Stimulated activated CD4-positive, alpha-beta T cell treated with anti-CD3 and anti-CD28 coated beads, Interleukin-12 subunit alpha, Interleukin-12 subunit beta, amount 100 ng/mL, for 4 hours (primary cell): ENCODE measurements around the gene JPT2.

Experiments used
- DNase-seq: peaks from one replicate; pipeline ENCODE4 v3.0.0-alpha.2; 2020

Gene JPT2

DNA sequence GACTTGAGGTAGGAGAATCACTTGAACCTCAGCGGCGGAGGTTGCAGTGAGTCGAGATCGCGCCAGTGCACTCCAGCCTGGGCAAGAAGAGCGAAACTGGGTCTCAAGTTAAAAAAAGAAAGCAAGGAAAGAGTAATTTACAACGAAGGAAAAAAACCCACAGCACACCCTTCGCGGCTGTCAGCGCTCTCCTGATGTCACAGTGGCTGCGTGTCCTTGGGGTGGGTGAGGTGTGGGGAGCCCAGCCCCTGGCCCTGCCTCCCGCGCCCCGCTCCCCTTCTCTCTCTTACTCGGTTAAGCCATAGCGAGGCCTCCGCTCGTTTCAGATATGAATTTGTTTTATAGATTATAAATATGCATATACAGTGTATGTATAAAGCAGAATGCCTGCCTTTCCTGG, 740 bp upstream of the JPT2 start:
- DNase-seq = no peak

DNA sequence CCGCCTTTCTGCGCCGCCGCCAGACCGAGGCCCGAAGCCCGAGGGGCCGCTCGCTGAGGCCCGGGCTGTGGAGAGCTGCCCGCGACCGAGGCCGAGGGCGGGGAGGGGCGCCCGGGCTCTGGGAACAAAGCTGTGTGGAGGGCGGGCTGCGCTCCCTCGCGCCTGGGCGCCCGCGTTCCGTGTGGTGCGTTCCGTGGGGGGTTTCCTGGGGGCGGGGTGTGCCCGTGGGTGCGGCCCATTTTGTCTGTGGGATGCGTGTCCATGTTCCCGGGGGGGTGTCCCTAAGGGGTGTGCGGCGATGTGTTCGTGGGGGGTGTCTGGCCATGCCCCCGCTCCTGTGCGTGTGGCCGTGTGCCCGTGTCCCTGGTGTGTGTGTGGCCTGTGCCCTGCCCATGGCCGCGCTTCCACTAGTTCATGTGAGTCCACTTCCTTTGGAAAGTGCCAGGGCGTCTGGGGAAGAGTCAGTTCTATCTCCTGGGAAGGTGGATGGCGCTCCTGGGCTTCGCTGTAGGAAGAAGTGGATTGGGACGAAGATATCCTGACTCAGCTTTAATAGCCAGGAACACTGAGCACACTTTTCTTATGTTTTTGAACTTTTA, 520 bp downstream of the JPT2 start:
- DNase-seq = peak; percentile 44

DNA sequence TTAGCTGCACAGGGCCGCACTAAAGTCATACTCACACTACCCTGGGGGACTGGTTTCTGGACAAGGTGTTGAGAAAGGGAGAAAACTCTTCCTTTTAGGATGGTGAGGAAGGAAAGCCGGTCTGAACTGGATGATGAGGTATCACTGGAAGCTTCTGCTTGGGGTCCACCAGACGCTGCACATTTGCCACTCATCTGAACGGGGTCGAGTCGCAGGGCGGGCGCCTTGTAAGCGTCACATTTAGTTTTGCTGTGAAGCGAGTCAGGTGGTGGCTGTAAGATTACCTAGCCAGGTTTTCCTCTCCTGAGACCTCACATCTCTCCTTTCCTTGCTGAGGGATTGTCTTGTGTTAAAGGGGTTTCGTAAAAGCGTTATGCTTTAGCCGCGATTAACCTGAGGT, 2.3 kb downstream of the JPT2 start:
- DNase-seq = no peak

DNA sequence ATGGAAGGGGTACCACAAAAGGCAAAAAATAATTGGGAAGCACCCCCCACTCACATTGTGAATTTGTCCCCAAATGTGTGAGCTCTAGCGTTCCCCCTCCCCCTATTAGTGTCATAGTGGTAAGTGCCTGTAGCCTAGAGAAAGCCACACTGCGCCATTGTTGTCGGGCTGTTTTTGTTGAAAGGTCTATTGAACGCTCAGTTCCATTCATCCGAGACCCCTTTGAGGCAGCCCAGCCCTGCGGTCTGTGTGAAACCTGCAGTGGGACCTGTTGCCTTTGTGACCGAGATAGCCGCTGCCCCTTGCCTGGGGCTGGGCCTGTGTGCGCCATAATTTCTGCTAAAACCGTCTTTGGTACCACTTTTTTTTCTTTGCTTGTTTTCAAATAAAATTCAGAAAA, 3.0 kb downstream of the JPT2 start:
- no peak for DNase-seq

DNA sequence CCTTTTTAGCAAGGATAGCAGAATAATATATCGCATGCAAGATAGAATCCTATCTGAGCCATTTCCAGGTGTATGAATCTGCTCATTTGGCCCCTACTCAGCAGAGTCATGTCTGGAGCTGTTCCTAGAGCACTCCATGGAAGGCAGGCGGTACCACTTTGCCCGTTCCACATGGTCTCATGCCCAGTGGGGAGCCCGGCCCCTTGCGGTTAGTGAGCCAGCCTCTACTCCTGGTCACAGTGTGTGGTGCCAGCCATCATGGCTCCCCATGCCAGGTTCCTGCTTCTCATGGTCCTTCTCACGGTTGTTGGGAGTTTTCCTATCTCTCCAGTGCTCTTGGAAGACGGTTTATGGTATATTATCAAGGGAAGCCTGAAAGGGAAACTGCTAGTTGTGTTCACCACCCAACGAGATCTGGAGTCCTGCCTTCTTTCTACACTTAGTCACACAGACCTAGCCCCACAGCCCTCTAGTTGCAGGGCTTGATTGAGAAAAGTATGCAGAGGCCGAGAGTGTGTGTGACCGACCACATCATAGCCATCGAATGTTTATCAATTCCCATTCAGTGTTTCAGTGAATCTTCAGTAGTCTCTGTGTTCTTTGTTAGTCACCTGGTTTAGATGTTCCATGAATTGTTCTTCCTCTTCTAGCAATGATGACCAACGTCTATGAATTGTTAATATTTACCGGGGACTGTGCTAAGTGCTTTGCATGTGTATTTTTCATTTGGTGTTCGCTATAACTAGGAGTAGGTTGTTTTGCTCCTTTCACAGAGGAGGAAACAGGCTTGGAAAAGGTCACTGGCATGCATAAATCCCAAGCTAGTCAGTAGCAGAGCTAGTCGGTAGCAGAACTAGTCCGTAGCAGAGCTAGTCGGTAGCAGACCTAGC, 9.6 kb downstream of the JPT2 start:
- no peak for DNase-seq

DNA sequence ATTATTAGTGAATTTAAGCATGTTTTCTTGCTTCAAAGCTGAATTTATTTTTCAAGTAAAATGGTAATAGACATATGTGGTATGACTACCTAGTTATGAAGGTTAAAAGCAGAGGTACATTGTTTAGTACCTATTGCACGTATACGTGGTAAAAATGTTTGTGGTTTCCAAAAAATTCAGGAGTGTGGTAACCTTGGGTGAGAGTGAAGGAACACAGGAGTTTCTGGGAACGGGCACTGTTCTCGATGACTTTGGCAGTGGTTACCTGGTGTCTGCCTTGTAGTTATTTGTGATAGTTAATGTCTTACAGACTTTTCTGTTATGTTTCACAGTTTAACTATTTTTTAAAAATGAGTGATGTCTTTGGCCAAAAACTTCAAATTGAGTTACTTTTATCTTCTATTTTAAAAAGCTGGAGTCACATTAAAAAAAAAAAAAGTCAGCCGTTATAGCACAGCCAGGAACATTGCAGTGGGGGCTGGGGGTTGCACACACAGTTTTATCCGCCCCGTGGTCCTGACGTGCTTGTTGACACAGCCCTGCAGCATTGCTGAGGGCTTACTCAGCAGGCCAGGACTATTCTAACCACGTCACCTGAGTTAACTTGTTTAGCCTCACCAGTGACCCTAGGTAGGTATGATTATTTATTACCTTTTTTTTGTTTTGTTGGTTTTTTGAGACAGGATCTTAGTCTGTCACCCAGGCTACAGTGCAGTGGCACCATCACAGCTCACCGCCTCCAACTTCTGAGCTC, 10.9 kb downstream of the JPT2 start:
- DNase-seq = no peak

DNA sequence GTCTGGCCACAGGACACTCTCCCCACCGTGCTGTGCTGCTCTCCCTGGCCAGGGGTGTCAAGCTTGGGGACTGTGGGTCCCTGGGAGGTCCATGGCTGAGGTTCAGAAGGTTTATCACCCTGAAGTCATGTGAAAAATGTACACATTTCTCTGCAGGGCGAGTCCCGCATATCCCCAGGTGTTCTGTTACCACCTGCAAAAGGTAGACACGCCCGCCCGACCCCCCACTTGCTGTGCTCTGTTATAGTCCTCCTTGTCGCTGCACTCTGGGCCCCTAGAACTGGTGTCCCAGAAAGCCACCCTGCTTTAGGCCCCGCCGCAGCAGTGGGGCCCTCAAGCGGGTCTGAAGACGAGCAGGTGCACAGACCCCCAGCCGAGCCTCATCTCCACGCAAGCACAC, 11.8 kb downstream of the JPT2 start:
- no peak for DNase-seq

DNA sequence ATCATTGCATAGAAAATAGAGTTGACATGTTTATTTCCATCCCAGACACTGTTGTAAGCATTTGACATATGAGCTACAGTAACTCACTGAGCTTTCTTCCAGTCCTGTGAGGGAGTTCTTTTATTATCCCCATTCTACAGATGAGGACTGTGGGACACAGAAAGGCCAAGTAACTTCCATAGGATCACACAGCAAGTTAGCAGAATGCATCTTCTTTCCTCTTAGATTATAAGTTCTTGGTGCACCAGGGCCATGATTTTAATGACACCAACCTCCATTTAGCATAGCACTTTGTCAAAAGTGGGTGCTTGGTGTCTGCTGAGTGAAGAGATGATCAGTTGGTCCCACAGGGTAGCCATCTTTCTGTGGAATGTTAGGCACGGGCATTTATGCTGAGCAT, 12.7 kb downstream of the JPT2 start:
- no peak for DNase-seq

DNA sequence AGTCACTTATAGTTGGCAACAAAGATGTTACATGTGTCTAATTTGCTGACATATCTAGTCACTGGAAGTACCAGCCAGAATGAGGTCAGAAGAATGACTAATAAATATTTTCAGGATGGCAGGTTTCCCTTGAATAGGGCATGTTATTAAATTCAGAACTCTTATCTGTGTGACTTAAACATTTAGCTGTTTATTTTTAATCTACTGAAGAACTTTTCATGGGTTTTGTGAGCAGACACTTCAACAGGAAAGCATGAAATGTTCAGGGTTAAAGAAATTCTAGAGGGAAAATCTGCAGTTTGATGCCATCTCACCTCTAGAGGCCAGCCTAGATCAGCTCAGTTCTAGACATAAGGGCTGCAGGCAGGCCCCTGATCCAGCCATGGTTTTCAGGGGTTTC, 13.2 kb downstream of the JPT2 start:
- DNase-seq = no peak

DNA sequence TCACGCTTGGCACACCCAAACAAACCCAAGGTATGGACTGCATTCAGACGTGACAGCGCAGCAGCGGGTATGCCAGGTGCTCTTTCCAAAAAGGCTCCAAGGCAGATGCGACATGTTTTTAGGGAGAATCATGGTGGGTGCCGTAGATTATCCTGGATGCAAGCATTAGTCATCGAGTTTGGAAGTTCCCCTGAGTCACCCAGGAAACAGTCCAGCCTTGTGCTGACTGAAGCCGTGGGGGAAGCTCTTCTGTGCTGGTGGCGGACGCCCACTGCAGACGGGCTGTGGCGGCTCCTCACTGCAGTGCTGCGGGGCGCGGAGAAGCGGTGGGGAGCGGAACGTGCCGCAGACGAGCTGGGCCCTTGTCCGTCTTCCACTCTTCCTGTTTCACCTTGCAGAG, 13.9 kb downstream of the JPT2 start:
- DNase-seq = no peak

DNA sequence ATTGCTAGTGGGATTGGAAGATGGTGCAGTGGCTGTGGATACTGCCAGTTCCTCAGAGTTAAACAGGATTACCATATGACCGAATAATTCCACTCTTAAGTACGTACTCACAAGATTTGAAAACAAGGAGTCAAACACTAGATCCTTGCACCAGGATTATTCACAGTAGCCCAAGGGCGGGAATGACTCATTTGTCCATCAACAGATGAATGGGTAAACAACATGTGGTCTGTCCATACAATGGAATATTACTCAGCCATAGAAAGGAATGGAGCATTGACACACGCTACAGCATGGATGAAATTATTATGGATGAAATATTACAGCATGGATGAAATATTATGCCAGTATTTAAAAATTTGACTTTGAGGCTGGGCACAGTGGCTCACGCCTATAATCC, 18.8 kb downstream of the JPT2 start:
- DNase-seq = no peak

DNA sequence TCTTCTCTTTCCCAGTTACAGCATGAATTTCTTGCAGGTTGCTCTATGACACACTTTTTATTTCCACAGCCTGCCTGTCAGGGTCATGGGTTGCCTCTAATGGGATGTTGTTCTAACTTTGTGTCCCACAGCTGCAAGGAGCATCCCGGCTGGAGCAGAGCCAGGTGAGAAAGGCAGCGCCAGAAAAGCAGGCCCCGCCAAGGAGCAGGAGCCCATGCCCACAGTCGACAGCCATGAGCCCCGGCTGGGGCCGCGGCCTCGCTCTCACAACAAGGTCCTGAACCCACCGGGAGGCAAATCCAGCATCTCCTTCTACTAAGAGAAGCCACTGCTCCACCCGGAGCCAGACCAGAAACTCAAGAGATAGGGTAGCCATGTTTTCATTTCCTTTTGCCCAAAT, 20.6 kb downstream of the JPT2 start:
- no peak for DNase-seq

DNA sequence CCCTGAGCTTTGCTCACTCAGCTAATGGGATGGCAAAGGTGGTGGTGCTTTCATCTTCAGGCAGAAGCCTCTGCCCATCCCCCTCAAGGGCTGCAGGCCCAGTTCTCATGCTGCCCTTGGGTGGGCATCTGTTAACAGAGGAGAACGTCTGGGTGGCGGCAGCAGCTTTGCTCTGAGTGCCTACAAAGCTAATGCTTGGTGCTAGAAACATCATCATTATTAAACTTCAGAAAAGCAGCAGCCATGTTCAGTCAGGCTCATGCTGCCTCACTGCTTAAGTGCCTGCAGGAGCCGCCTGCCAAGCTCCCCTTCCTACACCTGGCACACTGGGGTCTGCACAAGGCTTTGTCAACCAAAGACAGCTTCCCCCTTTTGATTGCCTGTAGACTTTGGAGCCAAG, 22.2 kb downstream of the JPT2 start:
- DNase-seq = no peak

DNA sequence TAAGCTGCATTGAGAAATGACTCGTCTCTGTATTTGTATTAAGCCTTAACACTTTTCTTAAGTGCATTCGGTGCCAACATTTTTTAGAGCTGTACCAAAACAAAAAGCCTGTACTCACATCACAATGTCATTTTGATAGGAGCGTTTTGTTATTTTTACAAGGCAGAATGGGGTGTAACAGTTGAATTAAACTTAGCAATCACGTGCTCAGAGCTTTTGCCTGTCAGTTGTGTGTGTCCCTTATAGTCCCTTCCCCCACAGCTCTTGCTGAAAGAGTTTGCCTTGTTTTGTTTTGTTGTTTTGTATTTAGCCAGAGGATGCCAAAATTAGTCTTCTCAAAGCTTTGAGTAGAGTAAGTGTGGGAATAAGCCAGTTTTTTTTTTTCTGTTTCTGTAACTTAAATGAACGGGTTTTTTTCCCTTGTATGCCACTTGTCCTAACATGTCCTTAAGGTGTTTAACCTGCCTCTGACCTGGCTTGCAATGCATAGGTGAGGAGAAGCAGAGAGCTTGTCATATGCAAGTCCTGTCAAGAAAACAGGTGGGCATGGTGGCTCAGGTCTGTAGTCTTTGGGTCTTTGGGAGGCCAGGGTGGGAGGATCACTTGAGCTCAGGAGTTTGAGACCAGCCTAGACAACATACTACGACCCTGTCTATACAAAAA, 23.3 kb downstream of the JPT2 start:
- no peak for DNase-seq

DNA sequence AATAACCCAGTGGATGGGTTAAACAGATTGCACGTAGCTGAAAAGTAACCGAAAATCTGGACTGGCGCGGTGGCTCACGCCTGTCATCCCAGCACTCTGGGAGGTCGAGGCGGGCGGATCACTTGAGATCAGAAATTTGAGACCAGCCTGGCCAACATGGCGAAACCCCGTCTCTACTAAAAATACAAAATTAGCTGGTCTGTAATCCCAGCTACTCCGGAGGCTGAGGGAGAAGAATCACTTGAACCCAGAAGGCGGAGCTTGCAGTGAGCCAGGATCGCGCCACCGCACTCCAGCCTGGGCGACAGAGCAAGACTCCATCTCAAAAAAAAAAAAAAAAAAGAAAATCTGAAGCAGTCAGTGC, 27.2 kb downstream of the JPT2 start:
- DNase-seq = peak; percentile 40

DNA sequence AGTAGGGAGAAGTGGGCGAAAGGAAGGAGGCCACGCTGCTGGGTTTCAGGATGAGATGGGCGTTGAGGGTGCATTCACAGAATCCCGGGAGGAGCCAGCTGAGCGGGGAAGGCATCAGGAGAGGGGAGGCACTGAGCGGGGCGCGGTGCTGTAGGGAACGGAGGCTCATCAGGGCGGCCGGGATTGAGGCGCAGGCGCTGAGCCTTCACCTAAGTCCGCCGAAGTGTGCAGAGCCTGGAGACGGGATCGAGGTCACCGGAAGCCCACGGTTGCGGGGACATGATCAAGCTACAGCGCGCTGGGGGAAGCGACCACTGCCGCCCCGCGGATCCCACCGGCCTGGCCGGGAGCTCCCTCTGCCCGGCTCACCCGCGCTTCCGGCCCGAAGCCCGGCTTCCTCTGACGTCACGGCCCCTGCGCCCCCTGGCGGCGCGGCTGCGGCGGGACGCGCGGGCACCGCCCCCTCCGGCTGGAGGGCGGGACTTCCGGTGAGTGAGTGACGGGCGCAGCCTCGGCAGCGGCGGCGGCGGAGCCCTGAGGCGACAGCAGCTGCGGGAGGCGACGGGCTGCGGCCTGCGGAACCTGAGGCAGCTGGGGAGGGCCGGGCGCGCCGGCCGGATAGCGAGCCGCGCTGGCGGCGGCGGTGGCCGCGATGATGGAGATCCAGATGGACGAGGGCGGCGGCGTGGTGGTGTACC, 27.8 kb downstream of the JPT2 start, which contains the start of gene MAPK8IP3:
TSS of gene MAPK8IP3 (plus strand) at position 508 of the 698 bp plus-strand sequence. CDS start at position 653, 145 bp downstream.
- peak; percentile 96 for DNase-seq

DNA sequence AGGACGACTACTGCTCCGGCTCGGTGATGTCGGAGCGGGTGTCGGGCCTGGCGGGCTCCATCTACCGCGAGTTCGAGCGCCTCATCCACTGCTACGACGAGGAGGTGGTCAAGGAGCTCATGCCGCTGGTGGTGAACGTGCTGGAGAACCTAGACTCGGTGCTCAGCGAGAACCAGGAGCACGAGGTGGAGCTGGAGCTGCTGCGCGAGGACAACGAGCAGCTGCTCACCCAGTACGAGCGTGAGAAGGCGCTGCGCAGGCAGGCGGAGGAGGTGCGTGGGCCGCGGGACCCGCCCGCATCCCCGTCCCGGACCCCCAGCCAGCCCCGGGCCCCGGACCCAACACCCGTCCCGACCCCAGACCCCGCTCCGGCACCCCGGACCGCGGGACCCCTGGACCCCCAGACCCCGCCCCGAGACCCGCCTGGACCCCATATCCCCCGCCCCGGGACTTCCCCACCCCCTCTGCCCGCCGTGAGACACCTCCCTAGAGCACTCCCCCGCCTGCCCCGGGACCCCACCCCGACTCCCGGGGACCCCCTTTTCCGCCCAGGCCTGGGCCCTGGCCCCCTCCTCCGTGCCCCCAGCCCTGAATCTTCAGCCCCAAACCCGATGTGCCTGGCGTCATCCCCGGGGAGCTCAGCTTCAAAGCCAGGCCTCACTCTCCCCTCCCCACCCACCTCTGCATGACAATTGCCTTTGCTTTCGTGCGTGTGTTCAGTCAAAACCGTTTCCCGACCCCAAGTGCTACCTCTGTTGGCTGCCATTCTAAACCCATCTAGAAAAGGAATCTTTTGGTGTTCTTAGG, 28.5 kb downstream of the JPT2 start:
- DNase-seq = peak; percentile 45

DNA sequence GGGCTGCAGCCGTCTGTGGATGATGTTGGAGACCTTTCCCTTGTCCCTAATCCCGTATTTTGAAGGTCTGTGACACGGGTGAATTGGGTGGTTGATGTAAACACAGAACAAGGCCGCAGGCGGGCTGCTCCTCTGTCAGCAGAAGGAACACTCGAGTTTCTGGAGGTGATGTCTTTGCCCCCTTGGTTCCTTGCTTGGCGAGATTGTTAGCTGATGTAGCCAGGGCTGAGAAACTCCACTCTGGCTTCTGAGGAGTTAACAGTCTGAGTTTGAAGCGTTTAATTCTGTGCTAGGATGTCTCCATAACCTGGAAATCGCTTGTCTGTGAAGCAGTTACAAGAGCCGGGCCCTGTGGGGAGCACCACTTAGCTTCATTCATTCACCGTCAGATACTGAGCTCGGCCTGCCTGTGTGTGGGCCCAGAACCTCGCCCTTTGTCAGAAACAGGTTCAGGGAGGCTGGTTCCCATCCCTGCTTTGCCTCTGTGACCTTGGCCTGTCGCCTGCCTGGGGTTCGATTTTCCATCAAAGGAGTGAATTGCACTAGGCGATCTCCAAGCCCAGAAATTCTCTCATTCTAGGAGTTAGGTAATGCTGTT, 29.2 kb downstream of the JPT2 start:
- DNase-seq = no peak

DNA sequence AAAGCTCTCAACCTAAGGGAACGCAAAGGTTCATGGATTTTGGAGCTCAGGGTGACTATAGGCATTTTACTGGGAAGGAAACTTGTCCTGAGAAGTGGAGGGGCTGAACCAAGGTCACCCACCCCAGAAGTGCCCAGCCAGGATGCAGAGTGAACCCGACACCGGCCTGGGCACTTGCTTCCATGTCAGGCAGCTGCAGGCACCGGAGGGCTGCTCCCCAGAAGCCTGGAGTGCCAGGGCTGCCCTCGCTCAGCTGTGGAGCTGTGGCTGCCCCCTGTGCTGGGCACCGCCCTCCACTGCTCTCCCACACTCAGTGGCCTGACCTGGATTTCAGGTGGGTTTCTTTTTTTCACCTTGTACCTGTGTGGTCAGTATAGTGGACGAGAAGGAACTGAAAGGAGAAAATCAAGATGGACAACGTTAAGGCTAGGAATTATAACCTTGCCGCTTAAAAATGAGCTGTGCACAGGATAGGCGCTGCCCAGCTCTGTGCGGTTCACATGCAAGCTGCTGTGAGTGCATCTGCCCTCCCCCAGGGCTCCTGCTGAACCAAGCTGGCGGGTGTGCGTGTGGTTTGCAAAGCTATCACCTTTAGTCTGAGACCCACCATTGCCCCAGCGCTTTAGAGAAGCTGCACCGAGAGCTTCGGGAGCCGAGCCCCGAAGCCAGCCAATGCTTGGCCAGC, 30.1 kb downstream of the JPT2 start:
- DNase-seq = no peak

DNA sequence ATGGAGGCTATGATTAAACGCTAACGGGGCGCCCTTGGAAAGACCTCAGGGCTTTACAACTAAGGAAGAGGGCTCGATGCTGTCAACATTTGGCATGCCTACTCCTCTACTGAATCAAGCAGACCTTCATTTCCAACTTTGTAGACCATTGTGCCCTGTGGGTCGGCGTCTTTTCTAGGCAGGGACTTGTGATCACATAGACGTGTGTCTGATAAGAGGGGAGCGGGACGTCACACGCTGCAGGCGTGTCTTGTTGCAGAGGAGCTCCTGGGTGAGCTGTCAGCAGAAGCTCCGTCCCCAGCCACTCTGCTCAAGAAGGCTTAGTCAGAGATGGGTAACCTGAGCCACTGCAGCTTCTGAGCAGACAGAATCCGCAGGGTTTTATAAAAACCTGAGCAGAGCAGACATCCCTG, 30.7 kb downstream of the JPT2 start:
- DNase-seq = no peak

DNA sequence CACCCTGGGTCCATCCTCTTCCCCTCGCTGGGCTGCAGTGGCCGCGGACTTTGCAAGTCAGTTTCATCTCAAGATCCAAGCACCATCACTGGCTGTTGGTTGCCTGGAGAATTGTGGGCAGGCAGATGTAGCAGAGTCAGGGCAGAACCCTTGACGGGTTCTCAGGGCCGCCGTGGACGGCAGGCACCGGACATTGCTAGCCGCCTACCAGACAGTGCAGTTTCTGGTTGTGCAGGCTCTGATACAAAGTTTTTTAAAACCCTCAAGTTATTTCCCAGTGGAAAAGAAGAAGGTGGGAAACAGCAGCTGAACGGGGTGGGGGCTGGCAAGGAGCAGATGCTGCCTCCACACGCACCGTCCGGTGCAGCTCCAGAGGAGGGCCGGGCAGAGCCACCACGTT, 31.3 kb downstream of the JPT2 start:
- no peak for DNase-seq
